Epithelial cell of proximal tubule (primary cell): ENCODE data around the gene STUM. TPM values are rescaled to one million over a fixed set of nuclear protein-coding genes. Genes with fewer than 3 reads are reported as not detected.

ENCODE experiments used
- DNase-seq: peaks from one replicate; pipeline ENCODE4 v3.0.0-alpha.2; 2011; ENCODE audit warnings: low read depth
- H3K4me3 ChIP-seq: 2 replicates; pipeline ENCODE4 v1.5.1; 2011; ENCODE audit warnings: low read depth, mild to moderate bottlenecking, low read length
- total RNA-seq: library from RNA; depleted of rRNA; stranded (reverse); fragments of >200 nt; gene quantifications from 2 replicates; pipeline ENCODE4 v1.2.3, GENCODE V29; 2015
- TF ChIP-seq, protein P1 (sequence below): conservative IDR thresholded peaks from 2 replicates; pipeline ENCODE4 v1.5.1; 2012; ENCODE audit warnings: low read depth, mild to moderate bottlenecking, low read length

STUM gene
- total RNA-seq, 1 donor from 2014 or later = under 0.01 TPM

- H3K4me3 ChIP-seq = no peak overlapping the region
- TF ChIP-seq, protein P1, sequence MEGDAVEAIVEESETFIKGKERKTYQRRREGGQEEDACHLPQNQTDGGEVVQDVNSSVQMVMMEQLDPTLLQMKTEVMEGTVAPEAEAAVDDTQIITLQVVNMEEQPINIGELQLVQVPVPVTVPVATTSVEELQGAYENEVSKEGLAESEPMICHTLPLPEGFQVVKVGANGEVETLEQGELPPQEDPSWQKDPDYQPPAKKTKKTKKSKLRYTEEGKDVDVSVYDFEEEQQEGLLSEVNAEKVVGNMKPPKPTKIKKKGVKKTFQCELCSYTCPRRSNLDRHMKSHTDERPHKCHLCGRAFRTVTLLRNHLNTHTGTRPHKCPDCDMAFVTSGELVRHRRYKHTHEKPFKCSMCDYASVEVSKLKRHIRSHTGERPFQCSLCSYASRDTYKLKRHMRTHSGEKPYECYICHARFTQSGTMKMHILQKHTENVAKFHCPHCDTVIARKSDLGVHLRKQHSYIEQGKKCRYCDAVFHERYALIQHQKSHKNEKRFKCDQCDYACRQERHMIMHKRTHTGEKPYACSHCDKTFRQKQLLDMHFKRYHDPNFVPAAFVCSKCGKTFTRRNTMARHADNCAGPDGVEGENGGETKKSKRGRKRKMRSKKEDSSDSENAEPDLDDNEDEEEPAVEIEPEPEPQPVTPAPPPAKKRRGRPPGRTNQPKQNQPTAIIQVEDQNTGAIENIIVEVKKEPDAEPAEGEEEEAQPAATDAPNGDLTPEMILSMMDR = no peak
- DNase-seq = no peak
Measured at GRCh38 chr1:226643611-226644540, 95.3 kb downstream of the STUM start.

DNA sequence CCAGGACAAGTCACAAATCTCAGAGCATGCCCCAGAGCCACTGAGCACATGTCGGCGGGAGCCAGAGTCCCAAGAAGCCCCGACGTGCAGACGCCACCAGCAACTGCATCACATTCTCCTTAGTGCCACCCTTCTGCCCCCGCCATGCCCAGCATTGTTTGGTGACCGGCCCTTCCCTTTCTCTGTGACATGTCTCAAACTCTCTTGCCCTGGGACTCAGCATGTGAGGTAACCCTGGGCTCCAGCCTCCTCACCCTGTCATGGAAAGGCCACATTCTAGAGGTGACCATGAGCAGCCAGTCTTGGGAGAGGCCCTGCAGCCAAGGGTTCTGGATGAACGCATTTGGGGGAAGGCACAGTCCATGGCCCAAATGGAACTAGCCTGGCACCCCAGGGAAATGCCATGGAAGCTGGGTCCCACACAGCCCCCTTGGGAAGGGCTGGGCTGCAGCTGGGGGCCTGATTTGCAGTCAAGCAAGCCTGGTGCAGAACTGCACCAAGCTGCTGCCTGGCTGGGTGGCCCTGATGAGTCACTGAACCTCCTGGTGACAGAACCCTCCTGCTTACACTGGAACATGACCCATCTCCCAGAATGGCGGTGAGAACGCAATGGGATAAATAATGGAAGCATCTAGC lies 96.1 kb downstream of the STUM start:
- TF ChIP-seq, protein P1 = no peak
- no peak overlapping the region for H3K4me3 ChIP-seq
- DNase-seq = no peak

DNA sequence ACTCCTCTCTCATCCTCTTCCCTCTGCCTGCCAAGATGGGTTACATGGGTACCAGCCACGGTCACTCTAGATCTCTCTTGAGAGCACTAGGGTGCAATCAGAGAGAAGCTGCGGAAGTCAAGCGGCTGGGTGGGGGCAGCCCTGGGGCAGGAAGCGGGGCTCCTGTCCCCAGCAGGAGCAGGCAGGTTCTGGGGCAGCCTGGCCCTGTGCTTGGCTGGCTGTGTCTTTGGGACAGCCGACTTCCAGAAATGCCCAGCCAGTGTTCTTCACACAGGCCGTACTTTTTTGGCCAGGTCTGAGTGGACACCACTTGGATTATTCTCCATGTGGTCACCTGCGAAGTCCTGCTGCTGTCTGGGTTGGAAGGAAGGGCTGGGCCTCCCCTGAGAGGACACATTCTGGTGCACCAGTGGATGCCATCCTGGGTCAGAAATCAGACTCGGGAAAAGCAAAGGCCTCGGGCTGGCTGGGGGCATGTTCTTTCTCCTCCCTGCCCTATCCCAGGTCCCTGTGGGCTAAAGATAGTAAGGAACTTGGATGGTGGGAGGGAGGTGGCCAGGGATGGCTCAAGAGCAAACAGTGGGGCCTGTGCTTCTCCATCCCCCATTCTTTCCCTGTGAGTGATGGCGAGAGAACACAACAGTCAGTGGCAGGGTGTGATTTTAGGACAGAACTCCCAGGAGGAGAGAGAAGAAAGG lies 96.9 kb downstream of the STUM start:
- no peak overlapping the region for H3K4me3 ChIP-seq
- TF ChIP-seq, protein P1 = no peak
- DNase-seq = no peak

- no peak overlapping the region for H3K4me3 ChIP-seq
- TF ChIP-seq, protein P1 = no peak
- DNase-seq = no peak
Measured at GRCh38 chr1:226646026-226646869, 97.7 kb downstream of the STUM start.

GRCh38 chr1:226646870-226647449 lies 98.4 kb downstream of the STUM start:
- TF ChIP-seq, protein P1 = no peak
- no peak for DNase-seq
- H3K4me3 ChIP-seq = no peak overlapping the region

GRCh38 chr1:226647719-226648118 lies 99.2 kb downstream of the STUM start:
- no peak overlapping the region for H3K4me3 ChIP-seq
- no peak for DNase-seq
- TF ChIP-seq, protein P1 = no peak
